Gastroesophageal sphincter (tissue), 2 donors: ENCODE data around the gene SF3B5.

Experiments used
- POLR2A ChIP-seq, 2 donors: fragments of 450-650 bp; IDR thresholded peaks; one replicate each; pipeline ENCODE4 v1.6.1; 2017; ENCODE audit warnings: antibody characterized with exemption in 2 of 2, mild to moderate bottlenecking in 2 of 2, moderate library complexity in 1 of 2
- POLR2AphosphoS5 ChIP-seq: sonication (generic); formaldehyde crosslinking; IDR thresholded peaks from one replicate; pipeline ENCODE4 v1.6.1; 2017; ENCODE audit warnings: antibody characterized with exemption

DNA sequence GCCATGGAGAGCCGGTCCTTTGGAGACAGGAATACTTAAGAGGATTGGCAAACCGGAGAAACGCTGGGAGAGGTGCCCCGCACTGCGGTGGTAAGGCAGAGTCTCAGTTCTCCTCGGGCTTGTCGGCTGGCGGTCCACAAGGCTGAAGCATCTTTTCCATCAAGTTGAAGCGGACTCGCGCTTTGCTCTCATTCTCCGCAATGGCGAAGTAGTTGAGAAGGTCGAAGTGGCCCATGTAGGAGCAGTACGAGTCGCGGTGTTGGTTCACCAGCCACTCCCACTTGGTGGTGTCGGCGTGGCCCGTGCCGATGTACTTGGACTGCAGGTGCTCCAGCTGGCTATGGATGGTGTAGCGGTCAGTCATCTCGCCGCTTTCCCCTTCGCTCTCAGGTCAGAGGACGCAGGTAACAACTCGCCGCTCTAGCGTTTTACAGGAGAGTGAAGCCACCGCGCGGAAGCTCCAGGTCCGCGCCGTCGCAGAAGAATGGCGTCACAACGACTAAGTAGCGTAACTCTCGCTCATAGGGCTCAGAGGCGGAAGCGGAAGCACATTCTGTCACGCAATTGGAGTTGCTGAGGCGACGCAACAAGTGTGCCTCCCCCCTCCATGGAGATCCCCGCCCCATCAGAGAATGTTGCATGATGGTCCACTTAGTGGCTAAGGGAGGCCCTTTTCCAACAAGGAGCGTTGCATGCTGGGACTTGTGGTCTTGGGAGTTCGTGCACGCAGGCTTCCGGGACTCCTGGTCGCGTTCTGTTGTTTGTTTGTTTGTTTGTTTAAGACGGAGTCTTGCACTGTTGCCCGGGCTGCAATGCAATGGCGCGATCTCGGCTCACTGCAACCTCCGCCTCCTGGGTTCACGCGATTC is at the start of gene SF3B5:
- TF ChIP-seq POLR2AphosphoS5 (peak; percentile 95), POLR2A (IDR thresholded peaks at IDR 0.05) (peak; percentile 70 to 78)
